Omental fat pad (tissue), 4 donors: ENCODE results near the gene ALOX5AP. TPM values are rescaled to one million over a fixed set of nuclear protein-coding genes. Genes with fewer than 3 reads are reported as not detected.

ENCODE experiments used
- ATAC-seq: fragments of 150-250 bp; one replicate; pipeline ENCODE4 v1.9.1; 2016; ENCODE audit warnings: mild to moderate bottlenecking, moderate library complexity; ENCODE audit not compliant: low FRiP score
- DNase-seq: peaks from one replicate; pipeline ENCODE4 v3.0.0-alpha.2; 2019; ENCODE audit warnings: low spot score
- total RNA-seq, 4 donors: library from RNA; depleted of rRNA; stranded (reverse); fragments of >200 nt; gene quantifications; one replicate each; pipeline ENCODE4 v1.1.0, GENCODE V29; 2016
- TF ChIP-seq, protein P1 (sequence below), 3 donors: fragments of 450-650 bp; IDR thresholded peaks; one replicate each; pipeline ENCODE4 v1.5.1; 2016 to 2017; ENCODE audit warnings: antibody characterized with exemption in 3 of 3, mild to moderate bottlenecking in 3 of 3, moderate library complexity in 2 of 3

ALOX5AP gene
- total RNA-seq, 4 donors from 2014 or later: 45.0 to 109 (median 58.8) TPM

DNA sequence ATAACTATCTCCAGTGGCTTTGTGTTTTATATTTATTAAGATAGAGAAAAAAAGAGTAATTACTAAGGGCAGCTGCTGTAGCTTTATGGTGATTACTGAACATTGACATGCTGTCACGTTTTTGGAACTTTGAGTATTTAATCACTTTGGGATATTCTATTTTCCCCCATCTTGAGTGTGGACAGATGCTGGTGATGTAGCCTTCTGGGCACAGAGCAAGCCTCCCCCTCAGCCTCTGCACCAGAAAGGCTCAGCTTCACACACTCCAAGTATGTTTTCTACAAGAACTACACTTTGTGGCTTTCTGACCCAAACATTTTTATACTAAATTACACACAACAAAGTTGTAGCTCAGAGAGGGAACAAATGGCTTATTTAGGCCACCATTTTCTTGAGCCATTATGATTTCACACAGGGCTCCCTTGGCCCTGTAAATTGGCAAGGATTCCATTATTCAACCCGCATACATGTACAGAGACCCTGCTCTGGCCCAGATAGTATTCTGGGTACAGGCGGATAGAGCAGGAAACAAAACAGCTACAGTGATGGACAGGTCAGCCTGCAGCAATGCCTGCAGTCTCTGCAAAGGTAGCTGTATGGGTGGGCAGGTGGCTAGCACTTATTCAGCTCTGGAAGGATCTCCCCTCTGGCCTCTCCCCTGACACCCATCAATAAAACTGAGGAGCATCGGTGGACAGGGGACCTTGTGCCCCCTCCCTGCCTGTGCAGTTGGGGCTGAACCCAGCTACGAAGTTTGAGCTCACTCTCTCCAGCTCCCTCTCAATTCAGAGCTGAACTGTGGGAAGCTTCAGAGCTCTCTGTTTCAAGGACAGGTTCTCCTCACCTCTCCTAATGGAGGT is 1.3 kb downstream of the ALOX5AP start:
- ATAC-seq (no peak), DNase-seq (no peak)
- TF ChIP-seq, protein P1, sequence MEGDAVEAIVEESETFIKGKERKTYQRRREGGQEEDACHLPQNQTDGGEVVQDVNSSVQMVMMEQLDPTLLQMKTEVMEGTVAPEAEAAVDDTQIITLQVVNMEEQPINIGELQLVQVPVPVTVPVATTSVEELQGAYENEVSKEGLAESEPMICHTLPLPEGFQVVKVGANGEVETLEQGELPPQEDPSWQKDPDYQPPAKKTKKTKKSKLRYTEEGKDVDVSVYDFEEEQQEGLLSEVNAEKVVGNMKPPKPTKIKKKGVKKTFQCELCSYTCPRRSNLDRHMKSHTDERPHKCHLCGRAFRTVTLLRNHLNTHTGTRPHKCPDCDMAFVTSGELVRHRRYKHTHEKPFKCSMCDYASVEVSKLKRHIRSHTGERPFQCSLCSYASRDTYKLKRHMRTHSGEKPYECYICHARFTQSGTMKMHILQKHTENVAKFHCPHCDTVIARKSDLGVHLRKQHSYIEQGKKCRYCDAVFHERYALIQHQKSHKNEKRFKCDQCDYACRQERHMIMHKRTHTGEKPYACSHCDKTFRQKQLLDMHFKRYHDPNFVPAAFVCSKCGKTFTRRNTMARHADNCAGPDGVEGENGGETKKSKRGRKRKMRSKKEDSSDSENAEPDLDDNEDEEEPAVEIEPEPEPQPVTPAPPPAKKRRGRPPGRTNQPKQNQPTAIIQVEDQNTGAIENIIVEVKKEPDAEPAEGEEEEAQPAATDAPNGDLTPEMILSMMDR (IDR thresholded peaks at IDR 0.05): no peak

DNA sequence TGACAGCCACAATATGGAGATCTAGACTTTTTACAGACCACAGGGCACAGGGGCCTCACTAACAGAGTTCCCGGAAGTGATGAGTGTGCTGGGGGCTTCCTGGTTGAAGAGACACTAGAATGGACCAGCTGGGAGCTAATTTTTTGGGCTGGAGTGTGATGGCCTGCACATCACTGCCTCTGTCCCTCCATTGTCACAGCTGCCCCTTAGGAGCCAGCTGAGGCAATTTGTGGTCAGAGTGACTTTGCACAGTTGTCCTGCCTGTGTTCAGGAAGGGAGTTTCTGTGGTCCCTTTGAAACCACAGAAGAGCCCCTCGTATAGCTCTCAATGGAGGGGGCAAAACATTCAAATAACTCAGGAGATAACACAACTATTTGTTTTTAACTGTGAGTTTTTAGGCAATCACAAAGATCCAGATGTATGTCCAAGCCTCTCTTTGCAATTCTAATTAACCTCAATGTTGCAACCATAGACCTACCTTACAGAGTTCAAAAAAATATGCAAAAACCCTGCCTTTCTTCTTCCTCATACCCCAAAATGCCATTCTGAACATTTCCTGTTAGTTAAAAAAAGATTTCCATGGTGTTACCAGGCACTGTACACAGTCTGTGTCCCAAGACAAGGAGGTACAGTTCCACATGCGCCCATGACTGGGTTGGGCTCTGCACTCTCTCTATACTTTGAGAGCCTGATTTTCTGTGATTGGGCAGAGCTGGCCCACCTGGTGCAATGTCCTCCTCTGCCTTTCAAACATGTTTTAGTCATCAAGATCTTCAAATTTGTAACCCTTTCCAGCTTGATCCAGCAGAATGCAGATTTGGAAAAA is 2.4 kb downstream of the ALOX5AP start:
- no peak for ATAC-seq
- TF ChIP-seq, protein P1 (IDR thresholded peaks at IDR 0.05): no peak
- DNase-seq: no peak

DNA sequence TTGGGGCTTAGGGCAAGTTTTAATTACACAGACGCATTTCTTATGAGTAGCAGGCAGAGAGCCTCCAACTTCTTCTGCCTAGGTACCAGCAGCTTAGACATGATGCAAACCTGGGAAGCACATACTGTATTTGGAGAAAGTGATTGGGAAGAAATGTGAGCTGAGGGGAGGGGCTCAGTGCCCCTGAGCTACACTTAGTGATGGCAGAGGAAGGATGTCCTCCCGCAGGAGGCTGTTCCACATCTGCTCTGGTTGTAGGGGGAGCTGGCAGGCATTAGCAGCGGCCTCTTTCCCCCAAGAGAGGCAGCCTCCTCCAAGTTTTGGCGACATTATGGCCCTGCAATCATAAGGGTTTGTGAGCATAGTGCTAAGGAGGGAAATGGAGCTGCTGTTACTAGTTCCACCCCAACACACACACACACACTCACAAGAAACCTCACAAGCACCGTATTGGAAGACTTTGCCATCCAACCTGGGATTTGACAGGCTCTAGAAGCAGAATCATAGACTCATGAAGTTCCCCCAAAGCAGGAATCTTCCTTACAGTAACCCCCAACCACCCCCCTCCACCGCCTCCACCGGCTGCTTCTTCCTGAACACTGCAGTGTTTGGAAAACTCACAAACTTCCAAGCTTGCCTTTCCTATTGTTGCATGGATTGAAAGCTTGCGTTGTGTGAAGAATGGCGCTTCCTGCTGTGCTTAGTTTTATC is 3.3 kb downstream of the ALOX5AP start:
- ATAC-seq: no peak
- TF ChIP-seq, protein P1 (IDR thresholded peaks at IDR 0.05): no peak
- DNase-seq: no peak

DNA sequence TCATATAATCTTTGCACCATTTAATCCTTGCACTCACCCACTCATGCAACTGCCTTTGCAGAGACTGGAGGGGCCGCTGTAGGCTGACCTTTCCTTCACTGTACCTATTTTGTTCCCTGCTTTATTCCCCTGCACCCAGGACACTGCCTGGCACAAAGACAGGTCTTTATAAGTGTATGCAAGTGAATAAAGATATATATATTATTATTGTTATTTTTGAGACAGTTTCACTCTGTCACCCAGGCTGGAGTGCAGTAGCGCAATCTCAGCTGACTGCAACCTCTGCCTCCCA is 3.8 kb downstream of the ALOX5AP start:
- DNase-seq (no peak), ATAC-seq (no peak)
- TF ChIP-seq, protein P1 (IDR thresholded peaks at IDR 0.05): no peak

DNA sequence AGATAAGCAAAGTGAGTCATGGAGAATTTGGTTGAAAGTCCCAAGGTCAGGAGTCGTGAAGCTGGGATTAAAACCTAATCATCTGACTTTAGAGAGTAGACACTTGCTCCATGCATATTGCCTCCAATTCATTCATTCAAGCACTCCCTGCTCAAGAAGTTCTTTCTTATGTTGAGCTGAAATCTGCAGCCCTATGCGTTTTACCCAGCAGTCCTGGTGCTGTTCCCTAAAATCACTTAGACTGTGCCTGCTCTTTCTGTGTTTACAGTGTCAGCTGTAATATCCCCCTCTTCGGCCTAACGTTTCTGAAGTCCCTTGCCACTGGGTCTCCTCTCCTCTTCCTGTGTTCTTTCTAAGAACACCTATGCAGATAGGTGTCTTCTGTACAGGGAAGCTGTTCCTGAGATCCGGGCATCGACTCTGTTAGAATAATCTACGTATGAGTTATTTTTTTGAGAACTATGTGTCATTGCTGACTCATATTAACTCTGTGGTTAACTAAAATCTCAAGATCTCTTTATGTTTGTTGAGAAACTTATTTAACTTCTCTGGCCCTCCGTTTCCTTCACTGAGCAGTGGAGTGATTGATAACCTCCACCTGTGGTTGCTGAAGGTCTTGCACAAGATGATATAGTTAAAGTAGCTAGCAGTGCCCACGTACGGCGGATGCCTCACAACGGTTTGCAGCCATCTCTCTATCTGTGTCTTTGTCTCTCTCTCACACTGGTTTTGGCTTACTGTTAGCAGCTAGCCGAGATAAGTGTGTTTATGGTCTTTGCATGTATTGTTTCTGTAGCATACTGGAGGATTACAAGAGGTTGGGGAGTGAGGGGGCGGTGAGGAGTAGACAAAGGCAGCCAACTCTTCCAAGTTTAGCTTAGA is 4.7 kb downstream of the ALOX5AP start:
- ATAC-seq (peak; percentile 50), DNase-seq (no peak)
- TF ChIP-seq, protein P1 (IDR thresholded peaks at IDR 0.05): no peak

DNA sequence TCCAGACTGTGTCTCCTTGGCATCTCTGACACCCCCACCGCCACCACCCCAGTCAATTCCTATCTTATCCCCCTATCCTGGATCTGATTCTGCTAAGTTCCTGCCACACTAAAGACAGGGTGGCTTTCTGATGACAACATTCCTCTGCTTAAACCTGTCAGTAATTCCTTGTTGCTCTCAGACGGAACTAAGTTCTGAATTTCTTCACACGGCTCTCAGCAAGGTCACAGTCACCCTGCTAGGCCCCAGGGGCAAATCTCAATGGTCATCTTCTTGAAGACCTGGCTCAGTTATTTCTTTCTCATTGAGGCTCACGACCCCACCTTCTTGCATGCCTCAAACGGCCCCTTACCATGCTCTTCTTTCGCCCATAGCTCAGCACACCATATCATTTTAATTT is 7.6 kb downstream of the ALOX5AP start:
- TF ChIP-seq, protein P1 (IDR thresholded peaks at IDR 0.05): no peak
- DNase-seq: no peak
- ATAC-seq: no peak
